NCI-H2107 treated with DMSO at 0.1 percent for 48 hours (cell line): Measurements from ENCODE around the gene DNAAF5.
"Not testable (repeated sequence)": the region's sequence is repeated elsewhere in the genome, so short reads cannot be mapped to it uniquely, and the experiment has no call there.

ENCODE experiments used
- DNase-seq: peaks from one replicate; lab custom pipeline; 2025; ENCODE audit not compliant: unreplicated experiment; lab: John Stamatoyannopoulos, UW

The DNAAF5 gene

DNA sequence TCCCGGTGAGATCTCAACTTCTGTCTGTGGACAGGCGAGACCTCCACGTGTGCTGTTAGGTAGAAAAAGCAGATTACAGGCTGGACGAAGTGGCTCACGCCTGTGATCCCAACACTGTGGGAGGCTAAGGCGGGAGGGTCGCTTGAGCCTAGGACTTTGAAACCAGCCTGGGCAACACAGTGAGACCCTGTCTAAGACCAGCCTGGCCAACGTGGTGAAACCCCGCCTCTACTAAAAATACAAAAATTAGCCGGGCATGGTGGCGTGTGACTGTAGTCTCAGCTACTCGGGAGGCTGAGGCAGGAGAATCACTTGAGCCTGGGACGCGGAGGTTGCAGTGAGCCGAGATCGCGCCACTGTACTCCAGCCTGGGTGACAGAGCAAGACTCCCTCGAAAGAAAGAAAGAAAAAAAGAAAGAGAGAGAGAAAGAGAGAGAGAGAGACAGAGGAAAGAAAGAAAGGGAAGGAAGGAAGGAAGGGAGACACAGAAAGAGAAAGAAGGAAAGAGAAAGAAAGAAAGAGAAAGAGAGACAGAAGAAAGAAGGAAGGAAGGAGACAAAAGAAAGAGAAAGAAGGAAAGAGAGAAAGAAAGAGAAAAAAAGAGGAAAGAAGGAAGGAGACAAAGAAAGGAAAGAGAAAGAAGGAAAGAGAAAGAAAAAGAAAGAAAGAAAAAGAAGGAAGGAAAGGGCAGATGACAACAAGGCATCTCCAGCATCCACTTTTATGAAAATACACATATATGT is 76.2 kb downstream of the DNAAF5 start:
- DNase-seq = no peak

DNA sequence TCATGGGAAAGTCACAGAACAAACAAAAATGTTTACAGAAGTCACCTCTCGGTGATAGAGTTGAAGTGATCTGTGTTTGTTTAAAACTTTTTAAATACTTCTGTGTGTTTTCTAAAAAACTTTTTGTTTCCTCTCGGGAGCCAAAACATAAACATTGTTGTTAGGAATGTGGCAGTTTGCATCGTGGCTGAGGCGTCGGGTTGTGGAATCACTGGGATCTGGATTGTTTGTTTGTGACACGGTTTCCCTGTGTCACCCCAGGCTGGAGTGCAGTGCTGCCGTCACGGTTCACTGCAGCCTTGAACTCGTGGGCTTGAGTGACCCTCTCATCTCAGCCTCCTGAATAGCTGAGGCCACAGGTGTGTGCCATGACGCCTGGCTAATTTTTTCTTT is 76.7 kb downstream of the DNAAF5 start:
- no peak for DNase-seq

DNA sequence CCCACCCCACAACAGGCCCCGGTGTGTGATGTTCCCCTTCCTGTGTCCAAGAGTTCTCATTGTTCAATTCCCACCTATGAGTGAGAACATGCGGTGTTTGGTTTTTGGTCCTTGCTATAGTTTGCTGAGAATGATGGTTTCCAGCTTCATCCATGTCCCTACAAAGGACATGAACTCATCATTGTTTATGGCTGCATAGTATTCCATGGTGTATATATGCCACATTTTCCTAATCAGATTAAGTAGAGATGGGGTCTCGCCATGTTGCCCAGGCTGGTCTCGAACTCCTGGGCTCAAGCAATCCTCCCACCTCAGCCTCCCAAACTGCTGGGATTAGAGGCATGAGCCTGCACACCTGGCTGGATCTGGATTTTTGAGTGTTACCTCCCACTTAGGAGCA is 77.3 kb downstream of the DNAAF5 start:
- DNase-seq = not testable (repeated sequence)

DNA sequence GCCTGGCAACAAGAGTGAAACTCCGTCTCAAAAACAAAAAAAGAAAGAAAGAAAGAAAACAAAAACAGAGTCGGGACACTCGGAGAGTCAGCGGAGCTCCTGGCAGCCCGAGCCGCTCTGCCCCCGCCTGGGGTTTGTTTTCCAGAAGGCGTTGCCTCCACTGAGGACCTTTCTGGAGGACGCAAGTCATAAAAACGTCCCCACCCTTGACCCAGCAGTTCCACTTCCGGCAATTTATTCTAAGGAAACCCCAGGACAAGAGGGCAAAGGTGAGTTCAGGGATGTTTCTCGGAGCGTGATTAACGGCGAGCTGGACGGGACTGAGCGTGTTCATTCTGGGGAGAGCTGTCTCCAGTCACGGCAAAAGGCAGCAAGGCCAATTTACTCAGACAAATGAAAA is 78.8 kb downstream of the DNAAF5 start:
- DNase-seq = no peak

DNA sequence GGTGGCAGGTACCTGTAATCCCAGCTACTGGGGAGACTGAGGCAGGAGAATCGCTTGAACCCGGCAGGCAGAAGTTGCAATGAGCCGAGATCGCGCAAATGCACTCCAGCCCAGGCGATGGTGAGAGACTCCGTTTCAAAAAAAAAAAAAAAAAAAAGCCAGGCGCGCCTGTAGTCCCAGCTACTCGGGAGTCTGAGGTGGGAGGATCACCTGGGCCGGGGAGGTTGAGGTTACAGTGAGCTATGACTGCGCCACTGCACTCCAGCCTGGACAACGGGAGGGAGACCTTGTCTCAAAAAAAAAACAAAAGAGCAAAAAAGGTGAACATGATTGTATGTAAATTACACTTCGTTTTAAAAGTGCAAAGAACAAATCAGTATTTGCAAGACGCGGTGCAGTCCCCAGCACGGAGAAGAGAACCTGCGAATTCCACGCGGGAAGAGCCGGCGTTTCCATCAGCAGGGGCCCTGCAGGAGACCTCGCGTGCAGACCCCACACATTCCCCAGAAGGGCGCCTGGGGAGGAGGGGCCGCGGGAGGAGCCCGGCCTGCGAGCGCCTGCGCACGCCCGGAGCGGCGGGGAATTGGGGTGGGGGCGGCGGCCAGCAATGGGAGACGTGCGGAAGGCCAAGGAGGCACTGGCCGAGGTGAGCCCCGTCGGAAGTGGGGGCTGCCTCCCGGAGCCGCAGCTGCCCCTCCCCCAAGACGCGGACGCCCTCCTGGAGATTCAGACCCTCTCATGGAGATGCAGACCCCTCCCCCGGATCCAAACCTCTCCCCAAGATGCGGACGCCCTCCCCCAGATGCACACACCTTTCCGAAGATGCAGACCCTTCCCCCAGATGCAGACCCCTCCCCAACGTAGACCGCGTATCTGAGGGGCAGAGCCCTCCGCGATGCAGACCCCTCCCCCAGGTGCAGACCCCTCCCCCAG is 89.1 kb downstream of the DNAAF5 start:
- DNase-seq = peak; percentile 55

DNA sequence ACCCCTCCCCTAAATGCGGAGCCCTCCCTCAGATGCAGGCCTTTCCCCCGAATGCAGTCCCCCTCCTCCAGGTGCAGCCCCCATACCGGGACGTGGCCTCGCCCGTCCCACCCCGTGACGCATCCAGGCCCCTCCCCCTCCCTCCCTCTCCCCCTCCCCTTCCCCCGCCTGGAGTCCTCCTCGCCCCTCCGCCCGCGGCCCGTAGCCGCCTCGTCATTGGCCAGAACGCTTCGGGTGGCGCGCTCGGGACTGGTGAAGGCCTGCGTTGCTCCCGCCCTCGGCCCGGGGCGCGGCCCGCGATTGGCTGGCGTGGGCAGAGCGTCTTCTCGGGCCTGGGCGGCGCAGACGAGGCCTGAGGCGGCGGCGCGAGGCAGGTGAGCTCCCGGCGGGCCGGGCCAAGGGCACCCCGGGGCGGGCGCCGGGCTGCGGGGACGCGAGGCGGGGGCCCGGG is 89.8 kb downstream of the DNAAF5 start:
- DNase-seq = peak; percentile 95

DNA sequence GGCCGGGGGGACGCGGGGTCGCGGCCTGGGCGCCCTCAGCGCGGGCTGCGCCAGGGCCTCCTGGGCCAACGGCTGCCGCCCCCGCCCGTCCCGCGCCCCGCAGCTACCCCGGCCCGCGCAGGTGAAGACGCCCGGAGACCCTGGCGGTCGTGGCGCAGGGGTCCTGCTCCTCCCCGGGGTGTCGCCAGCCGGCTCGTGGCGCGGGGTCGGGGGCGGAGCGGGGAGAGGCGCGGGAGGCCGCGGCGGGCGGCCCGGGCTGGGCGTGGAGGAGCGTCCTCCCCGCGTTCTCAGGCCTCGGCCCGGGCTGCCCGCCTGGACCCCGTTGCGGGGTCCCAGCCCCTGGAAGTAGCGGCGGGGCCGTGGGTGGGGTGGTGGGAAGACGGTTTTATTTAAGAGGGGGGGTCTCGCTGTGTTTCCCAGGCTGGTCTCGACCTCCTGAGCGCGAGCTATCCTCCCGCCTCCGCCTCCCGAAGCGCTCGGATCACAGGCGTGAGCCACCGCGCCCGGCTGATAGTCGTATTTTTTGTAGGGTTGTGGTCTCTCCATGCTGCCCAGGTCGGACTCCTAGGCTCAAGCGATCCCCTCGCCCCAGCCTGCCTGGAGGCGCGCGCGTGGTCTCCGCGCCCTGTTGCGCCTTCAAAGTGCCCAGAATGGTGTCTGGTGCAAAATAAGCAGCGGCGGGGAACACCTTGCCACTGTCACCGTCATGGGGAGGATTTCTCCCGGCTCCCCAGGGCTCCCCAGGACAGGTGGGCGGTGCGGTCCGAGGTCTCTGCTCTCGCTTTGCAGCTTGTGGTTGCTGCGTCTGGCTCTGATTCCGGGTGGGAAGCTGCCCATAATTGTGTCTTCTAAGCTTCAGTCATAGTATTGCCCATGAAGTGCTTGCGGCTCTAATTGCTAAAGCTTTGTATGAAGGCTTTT is 90.5 kb downstream of the DNAAF5 start:
- peak; percentile 86 for DNase-seq

DNA sequence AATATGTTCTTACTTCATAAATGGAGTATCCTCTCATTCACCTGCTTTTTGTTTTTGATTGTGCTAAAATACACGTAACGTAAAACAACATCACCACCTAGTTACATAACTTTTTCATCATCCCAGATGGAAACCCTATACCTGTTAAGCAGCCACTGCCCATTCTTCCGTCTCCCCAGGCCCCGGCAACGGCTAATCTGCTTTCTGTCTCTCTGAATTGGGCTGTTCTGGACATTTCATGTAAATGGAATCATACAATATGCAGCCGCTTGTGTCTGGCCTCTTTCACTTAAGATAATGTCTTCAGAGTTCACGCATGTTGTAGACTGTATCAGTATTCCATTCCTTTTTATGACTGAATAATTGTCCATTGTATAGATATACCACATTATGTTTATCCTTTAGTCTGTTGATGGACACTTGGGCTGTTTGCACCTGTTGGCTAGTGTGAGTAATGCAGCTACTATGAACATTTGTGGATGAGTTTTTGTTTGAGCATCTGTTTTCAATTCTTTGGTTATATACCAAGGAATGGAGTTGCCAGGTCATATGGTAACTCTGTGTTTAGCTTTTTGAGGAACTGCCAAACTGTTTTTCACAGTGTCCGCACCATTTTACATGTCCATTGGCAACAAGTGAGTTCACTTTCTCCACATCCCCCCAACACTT is 91.7 kb downstream of the DNAAF5 start:
- peak; percentile 75 for DNase-seq

DNA sequence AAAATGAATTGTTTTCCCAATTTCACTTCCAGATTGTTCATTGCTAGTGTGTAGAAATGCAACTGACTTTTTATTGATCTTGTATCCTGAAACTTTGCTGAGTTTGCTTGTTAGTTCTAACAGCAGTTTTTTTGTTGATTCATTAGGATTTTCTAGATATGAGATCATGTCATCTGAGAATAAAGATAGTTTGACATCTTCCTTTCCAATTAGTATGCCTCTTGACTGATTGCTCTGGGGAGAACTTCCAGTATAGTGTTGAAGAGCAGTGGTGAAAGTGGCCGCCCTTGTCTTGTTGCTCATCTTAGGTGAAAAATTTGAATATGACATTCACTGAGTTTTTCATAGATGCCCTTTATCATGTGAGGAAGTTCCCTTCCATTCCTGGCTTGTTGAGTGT is 93.8 kb downstream of the DNAAF5 start:
- no peak for DNase-seq

DNA sequence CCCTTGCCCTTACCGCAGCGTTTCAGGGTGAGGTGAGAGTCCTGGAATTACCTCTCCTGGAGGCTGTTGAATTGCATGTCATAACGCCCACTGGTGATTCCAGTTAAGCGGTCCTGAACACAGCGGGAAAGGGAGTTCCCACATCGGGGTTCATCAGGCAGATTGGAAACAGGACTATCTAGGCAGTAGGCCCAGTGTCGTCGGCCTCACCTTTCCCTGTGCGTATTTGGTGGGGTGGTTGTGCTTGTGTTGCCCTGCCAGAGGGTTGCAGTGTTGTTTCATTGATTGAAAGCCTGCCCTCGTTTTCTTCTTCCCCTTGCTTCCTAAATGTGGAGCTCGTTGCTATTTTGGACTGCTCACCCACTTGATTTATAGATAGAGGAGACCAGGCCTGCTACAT is 95.2 kb downstream of the DNAAF5 start:
- peak; percentile 48 for DNase-seq

DNA sequence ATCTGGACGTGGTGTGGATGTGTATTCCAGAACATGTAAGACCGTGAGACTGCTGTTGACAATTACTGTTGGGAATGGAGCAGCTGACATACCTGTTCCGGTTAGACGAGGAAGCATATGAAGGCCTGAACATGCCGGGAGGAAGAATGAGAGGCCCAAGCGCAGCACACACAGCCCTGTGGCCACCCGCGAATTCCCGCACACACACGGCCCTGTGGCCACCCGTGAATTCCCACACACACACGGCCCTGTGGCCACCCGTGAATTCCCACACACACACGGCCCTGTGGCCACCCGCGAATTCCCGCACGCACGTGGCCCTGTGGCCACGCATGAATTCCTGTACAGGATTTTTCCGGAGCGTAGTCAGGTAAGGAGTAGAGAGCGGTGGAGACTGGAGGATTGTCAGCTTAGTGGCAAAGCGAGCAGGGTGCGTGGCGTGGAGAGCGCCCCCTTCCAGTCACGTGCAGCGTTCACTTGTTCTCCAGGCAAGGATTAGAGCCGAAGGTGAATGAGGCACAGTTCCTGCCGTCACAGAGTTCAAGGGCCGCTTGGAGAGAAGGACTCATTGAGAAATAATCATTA is 96.3 kb downstream of the DNAAF5 start:
- no peak for DNase-seq

DNA sequence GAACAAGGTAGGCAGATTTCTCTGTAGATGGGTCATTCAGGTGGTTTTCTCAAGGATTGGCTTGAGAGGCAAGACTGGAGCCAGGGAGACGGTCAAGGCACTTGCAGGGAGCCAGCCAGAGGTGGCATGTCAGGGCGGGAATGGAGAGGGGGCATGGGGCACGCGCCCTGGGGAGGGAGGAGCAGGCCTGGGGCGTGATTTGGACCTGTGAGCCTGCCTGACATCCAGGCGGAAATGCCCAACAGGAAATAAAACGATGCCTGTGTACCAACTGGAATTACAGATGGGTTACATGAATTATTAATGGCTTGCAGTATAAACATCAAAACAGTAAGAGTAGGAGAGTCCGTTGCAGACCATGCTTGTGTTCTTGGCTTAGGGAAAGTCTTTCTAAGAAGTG is 97.2 kb downstream of the DNAAF5 start:
- DNase-seq = peak; percentile 34

DNA sequence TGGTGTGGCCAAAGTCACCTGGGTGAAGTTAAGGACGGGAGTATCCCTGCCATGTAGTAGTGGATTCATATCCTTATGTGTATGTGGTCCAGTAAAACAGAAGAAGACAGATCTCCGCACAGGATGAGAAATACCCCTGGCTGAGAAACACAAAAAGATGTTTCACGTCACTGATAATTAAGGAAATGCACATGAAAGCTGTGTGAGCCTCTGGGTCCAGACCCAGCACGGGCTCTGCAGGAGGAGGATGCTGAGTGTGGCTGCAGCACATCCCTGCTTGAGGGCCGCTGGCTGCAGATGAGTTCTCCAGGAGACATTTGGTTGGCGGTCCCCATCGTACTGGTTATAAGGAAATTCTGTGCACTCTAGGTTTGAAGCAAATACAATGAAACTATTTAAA is 97.6 kb downstream of the DNAAF5 start:
- no peak for DNase-seq

DNA sequence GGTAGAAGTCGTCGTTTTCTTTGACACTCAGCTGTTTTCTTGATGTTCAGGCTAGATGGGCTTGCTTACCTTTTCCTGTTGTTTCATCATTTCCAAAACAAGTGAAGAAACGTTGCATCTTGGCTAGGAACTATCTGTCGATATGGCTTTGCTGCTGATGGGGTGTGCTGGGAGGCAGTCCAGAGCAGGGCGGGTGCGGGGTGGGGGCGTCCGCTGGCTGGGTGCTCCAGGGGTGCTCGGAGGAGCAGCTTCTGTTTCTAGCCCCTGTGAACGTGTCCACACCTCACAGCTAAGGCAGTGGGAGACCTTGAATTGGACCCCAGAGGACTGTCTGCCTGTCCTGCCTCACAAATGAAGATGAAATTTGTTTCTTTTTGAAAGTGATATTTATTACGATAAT is 98.2 kb downstream of the DNAAF5 start:
- no peak for DNase-seq

DNA sequence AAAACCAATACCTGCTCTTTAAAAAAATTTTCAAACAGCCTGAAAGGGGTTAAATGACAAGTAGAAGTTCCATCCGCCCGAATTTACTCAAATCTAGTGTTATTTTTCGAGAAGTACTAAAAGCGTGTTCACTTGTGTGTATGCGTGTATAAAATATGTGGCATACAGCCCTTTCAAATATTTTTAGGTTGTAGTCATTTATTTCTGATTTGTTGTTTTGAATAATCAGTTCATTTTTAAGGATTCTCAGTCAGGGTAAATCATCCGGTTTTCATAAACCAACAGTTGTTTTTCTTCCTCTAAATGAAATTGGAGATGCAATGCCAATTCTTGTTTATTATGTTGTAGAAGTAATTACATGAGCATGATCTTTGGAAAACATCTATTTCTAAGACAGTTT is 98.9 kb downstream of the DNAAF5 start:
- DNase-seq = no peak

DNA sequence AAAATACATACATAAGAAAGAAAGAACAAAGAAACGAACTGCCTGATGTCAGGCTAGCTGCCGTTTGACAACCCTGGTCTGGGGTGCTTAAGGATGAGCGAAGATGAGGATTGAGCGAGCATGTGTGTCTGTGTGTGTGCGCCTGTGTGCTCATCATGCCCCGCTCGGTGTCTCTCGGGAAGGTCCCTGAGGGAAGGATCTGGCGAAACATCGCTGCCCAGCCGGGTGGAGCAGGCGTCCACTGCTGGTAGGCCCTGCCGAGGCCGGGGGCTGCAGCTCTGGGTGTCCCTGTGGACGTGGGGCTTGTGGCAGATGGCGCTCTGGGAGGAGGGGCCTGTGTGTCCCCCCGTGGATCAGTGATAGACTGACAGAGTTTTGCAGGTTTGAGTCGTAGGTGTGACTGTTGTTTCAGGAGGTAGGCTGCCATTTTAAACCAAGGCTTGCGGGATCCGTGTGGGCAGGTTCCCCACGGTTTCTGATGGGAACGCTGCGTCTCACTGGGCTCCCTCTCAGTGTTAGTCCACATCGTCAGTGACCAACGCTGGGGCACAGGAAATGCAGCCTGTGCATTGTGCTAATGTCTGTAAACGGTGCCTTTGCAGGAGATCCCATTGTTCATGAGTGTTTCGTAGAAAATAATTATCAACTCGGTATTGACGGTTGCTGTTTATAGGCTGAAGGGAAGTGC is 99.9 kb downstream of the DNAAF5 start:
- peak; percentile 73 for DNase-seq

DNA sequence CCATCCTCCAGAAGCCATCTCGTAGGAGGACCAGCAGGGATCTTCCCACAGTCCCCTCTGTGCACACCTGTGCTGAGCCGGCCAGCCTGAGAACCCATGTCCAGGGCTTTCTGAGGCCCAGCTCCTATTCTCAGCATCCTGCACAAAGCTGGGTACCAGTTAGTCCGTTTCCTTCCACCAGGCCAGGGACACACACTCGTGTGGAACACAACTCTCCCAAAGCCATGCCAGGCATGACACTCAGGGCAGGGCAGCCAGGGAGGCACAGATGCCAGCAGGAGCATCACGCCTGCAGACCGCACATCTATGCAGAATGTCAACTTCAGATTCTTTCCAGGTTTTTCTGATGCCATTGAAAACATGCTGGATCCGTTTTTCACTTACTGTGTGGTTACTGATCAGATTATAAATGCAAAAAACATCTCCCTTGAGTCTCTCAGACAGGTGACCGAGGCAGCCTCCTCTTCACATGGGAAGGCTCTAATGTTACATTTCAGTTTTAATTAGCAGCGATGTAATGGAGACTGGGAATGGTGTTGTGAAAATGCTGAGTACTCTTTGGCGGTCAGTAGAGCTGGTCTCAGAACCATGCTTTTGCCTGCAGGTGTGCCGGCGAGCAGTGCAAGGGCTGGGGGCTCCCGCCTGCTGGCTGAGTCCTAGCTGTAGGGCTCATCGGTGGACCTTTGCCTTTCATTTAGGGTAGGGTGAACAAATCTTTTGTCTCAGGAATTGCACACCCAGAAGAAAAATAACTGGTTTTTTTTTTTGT is 102.5 kb downstream of the DNAAF5 start:
- DNase-seq = peak; percentile 97

DNA sequence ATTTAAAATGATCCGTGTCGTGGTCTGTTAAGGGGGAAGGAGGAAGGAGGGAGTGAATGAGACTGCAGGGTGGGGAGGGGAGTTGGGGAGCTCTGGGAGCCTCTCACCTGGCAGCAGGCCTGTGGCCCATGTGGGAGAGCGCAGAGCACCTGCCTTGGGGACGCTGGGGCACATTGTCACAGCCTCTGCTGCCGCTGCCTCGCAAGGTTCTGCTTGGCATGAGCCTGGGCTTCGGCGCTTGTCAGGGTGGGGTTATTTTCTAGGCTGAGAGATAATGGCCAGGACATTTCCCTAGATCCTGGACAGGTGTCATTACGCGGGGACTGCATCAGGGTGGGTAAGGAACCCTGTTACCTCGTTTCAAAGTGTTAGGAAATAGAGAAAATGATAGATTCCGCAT is 103.6 kb downstream of the DNAAF5 start:
- DNase-seq = peak; percentile 92
